Measurements from ENCODE around the gene XPOT. TPM values are rescaled to one million over a fixed set of nuclear protein-coding genes. Genes with fewer than 3 reads are reported as not detected.
"Not testable (repeated sequence)": the region's sequence is repeated elsewhere in the genome, so short reads cannot be mapped to it uniquely, and the experiment has no call there.

The XPOT gene
- 24.7 TPM for total RNA-seq
- long read RNA-seq, full-length matches to known transcripts: 54 of 73 reads
- long read RNA-seq, partial matches to known transcripts: 12 of 73 reads
- long read RNA-seq, other reads (novel, unspliced or antisense): 7 of 73 reads

GRCh38 chr12:64403707-64404469 is at the start of gene XPOT:
Gene XPOT, plus strand, starts transcription at chr12:64404392. Its CDS starts 5,644 bp downstream, at chr12:64410036.
- intact Hi-C loops (cut with micrococcal nuclease): no loop called here
- DNase-seq: peak; percentile 98

GRCh38 chr12:64356209-64356608 is 48.0 kb upstream of the XPOT start:
- intact Hi-C loops (cut with micrococcal nuclease); ATAC-seq; DNase-seq: not testable (repeated sequence)

More at GRCh38 chr12:64403707-64404469, at the start of gene XPOT:
- peak; percentile 97 for ATAC-seq

GRCh38 chr12:64361173-64361572 is 43.0 kb upstream of the XPOT start:
- DNase-seq; ATAC-seq; intact Hi-C loops (cut with micrococcal nuclease): not testable (repeated sequence)

GRCh38 chr12:64362721-64363305 is 41.4 kb upstream of the XPOT start:
- ATAC-seq: no peak
- intact Hi-C loops (cut with micrococcal nuclease): no loop called here
- no peak for DNase-seq

- ATAC-seq: no peak
- intact Hi-C loops (cut with micrococcal nuclease): no loop called here
- DNase-seq: no peak
Observed at GRCh38 chr12:64383675-64384074, 20.5 kb upstream of the XPOT start.

GRCh38 chr12:64385019-64385418 is 19.2 kb upstream of the XPOT start:
- ATAC-seq: no peak
- no peak for DNase-seq
- intact Hi-C loops (cut with micrococcal nuclease): no loop called here

GRCh38 chr12:64385468-64385867 is 18.7 kb upstream of the XPOT start:
- no peak for ATAC-seq
- DNase-seq: no peak
- intact Hi-C loops (cut with micrococcal nuclease): no loop called here

- no peak for ATAC-seq
- intact Hi-C loops (cut with micrococcal nuclease): no loop called here
- DNase-seq: no peak
Observed at GRCh38 chr12:64387197-64387816, 16.9 kb upstream of the XPOT start.

- intact Hi-C loops (cut with micrococcal nuclease): no loop called here
- DNase-seq (no peak), ATAC-seq (no peak)
Observed at GRCh38 chr12:64389154-64389553, 15.0 kb upstream of the XPOT start.

GRCh38 chr12:64390275-64390851 is 13.8 kb upstream of the XPOT start, which contains the start of gene C12orf56:
Gene C12orf56, minus strand, starts transcription at chr12:64390758. Its CDS starts 193 bp downstream, at chr12:64390565.
- ATAC-seq: no peak
- intact Hi-C loops (cut with micrococcal nuclease): no loop called here
- DNase-seq: no peak

- ATAC-seq: no peak
- no peak for DNase-seq
- intact Hi-C loops (cut with micrococcal nuclease): no loop called here
Observed at GRCh38 chr12:64392221-64392620, 12.0 kb upstream of the XPOT start.

- ATAC-seq (peak; percentile 11), DNase-seq (no peak)
- intact Hi-C loops (cut with micrococcal nuclease): no loop called here
Observed at GRCh38 chr12:64395739-64396138, 8.5 kb upstream of the XPOT start.

- no peak for DNase-seq
- intact Hi-C loops (cut with micrococcal nuclease): no loop called here
Observed at GRCh38 chr12:64400041-64400440, 4.2 kb upstream of the XPOT start.

GRCh38 chr12:64402181-64402580 is 2.0 kb upstream of the XPOT start:
- intact Hi-C loops (cut with micrococcal nuclease): no loop called here
- DNase-seq (no peak), ATAC-seq (no peak)

More at GRCh38 chr12:64400041-64400440, 4.2 kb upstream of the XPOT start:
- ATAC-seq: no peak

- intact Hi-C loops (cut with micrococcal nuclease): no loop called here
- peak; percentile 67 for DNase-seq
- peak; percentile 61 for ATAC-seq
Observed at GRCh38 chr12:64404470-64405256, 471 bp downstream of the XPOT start.

- DNase-seq (no peak), ATAC-seq (no peak)
- intact Hi-C loops (cut with micrococcal nuclease): no loop called here
Observed at GRCh38 chr12:64407342-64408223, 3.4 kb downstream of the XPOT start.

GRCh38 chr12:64411427-64411826 is 7.2 kb downstream of the XPOT start:
- intact Hi-C loops (cut with micrococcal nuclease): no loop called here
- DNase-seq (no peak), ATAC-seq (no peak)

- ATAC-seq (no peak), DNase-seq (no peak)
- intact Hi-C loops (cut with micrococcal nuclease): no loop called here
Observed at GRCh38 chr12:64412459-64412858, 8.3 kb downstream of the XPOT start.

All from left ventricle myocardium superior (tissue), 1 donor.